ENCODE data around the gene CNTROB. TPM values are rescaled to one million over a fixed set of nuclear protein-coding genes. Genes with fewer than 3 reads are reported as not detected.

Gene CNTROB
- total RNA-seq, 2 donors from 2014 or later: 23.9 to 40.6 TPM

DNA sequence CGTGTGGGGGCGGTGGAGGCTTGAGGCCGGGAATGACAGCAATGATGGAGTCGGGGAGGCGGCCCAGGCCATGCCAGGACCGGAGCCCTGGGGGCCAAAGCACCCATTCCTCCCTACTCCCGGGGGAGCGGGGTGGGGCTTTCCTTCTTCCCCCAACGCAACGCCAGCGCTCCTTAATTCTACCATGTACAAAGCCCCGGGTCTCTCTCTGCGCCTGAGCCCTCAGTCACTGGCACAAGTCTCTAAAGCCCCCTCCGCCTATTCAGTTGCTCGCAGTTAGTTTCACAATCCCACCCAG, 15.7 kb upstream of the CNTROB start:
- H3K9ac ChIP-seq (ENCODE audit: low read depth in 2 of 2, low read length in 2 of 2): peak overlapping the region; percentile 68 to 81
- no peaks in the 10 kb centered on the region for H3K36me3 ChIP-seq
- peaks cover 9% of the 10 kb centered on the region for H3K4me1 ChIP-seq
- no peaks in the 10 kb centered on the region for H3K27me3 ChIP-seq
- H3K4me3 ChIP-seq: peak overlapping the region; percentile 67
- TF ChIP-seq, protein P1, sequence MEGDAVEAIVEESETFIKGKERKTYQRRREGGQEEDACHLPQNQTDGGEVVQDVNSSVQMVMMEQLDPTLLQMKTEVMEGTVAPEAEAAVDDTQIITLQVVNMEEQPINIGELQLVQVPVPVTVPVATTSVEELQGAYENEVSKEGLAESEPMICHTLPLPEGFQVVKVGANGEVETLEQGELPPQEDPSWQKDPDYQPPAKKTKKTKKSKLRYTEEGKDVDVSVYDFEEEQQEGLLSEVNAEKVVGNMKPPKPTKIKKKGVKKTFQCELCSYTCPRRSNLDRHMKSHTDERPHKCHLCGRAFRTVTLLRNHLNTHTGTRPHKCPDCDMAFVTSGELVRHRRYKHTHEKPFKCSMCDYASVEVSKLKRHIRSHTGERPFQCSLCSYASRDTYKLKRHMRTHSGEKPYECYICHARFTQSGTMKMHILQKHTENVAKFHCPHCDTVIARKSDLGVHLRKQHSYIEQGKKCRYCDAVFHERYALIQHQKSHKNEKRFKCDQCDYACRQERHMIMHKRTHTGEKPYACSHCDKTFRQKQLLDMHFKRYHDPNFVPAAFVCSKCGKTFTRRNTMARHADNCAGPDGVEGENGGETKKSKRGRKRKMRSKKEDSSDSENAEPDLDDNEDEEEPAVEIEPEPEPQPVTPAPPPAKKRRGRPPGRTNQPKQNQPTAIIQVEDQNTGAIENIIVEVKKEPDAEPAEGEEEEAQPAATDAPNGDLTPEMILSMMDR (IDR thresholded peaks at IDR 0.05): no peak
- H3K27ac ChIP-seq: peak overlapping the region; percentile 97
- DNase-seq: no peak
- intact Hi-C loops (cut with DNase I): no loop called here
- no peaks in the 10 kb centered on the region for H3K9me3 ChIP-seq

DNA sequence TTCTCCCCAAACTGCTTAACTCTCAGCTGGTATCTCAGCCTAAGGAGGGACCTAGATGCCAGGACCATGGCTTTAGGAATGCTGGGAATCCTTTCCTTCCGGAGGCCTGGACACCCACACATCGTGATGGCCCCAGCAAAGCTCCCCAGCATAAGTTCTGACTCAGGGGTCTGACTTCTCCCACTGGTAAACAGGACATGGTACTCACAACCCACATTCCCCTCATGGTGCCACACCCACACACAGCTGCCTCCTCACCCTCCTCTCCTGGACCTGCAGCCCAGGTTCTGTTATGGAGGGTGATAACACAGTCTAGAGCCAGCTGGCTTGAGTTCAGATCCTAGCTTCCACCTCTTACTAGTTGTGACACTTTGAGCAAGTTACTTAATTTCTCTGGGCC, 15.2 kb upstream of the CNTROB start:
- peak overlapping the region; percentile 67 for H3K4me3 ChIP-seq

DNA sequence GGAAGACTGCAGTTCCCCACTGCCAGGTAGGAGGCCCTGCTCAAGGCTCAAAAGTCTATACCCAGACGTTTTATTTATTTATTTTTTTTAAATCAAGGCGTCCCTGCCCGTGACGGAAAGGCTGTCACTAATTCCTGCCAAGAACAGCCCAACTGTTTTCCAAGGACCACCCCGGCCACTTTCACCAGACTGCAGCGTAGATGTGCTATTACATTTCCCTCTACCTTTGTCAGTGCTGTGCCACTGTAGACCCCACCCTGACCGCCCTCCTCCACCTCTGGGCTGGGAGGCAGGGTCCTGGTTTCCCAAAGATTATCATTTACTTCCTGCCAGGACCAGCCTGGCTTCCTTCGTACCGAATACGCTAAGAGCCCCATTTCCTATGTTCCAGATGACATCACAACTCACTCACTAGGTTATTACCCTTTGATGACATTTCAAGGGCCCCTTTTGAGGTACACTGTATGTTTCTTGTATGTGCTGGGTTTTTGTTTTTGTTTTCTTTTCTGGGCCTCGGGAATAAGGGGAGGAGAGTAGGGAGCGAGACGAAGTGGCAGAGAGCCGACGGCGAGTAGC, 9.6 kb upstream of the CNTROB start:
- H3K9ac ChIP-seq (ENCODE audit: low read depth in 2 of 2, low read length in 2 of 2): peak overlapping the region; percentile 70 to 76
- no peaks in the 10 kb centered on the region for H3K9me3 ChIP-seq
- no peak for DNase-seq
- intact Hi-C loops (cut with DNase I): no loop called here
- no peaks in the 10 kb centered on the region for H3K36me3 ChIP-seq
- peak overlapping the region; percentile 31 for H3K4me3 ChIP-seq
- TF ChIP-seq, protein P1 (IDR thresholded peaks at IDR 0.05): no peak
- no peaks in the 10 kb centered on the region for H3K4me1 ChIP-seq
- no peaks in the 10 kb centered on the region for H3K27me3 ChIP-seq
- peak overlapping the region; percentile 29 for H3K27ac ChIP-seq

More for the DNA sequence above, 15.2 kb upstream of the CNTROB start:
- Histone ChIP-seq H3K27me3 (no peaks in the 10 kb centered on the region), H3K9me3 (no peaks in the 10 kb centered on the region), H3K9ac (ENCODE audit: low read depth in 2 of 2, low read length in 2 of 2) (no peak overlapping the region), H3K4me1 (peaks cover 9% of the 10 kb centered on the region), H3K27ac (peak overlapping the region; percentile 97), H3K36me3 (no peaks in the 10 kb centered on the region)
- TF ChIP-seq, protein P1 (IDR thresholded peaks at IDR 0.05): no peak
- intact Hi-C loops (cut with DNase I): no loop called here
- no peak for DNase-seq

DNA sequence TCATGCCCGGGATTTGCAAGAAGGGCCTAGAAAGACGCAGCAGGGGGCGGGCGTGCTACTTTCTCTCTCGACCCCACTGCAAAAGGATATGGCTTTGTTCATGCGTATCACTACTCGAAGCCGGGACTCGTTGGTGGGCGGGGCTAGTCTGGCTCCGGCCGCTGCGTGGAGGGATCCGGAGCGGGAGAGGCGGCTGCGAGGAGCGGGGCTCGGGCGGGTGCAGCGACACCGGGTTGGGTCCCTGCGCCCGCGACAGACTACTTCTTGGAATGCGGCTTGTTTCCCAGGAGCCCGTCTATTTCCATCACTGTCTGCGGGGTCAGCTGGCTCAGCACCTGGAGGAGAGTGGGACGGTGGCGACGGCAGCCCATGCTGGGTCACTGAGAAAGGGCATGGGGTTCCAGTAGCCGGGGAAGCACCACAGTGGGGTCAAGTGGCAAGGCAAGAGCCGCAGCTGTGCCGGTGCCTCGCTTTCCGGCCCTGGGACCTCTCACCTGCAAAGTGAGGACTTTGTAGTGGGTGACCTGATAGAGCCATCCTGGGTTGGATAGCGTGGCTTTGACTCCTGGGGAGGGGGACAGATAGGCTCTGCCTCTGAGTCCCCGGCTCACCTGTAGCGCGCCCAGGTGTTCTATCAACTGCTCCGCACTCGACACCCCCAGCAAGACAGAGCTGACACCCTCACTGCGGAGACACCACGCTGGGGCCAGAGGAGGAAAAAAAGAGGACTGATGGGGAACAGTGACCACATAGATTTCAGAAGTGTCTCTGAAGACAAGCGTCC, 9.0 kb upstream of the CNTROB start:
- peak overlapping the region; percentile 70 to 76 for H3K9ac ChIP-seq (ENCODE audit: low read depth in 2 of 2, low read length in 2 of 2)
- H3K4me1 ChIP-seq: no peaks in the 10 kb centered on the region
- H3K36me3 ChIP-seq: no peaks in the 10 kb centered on the region
- intact Hi-C loops (cut with DNase I): no loop called here
- H3K27ac ChIP-seq: peak overlapping the region; percentile 29
- no peaks in the 10 kb centered on the region for H3K27me3 ChIP-seq
- peak; percentile 88 for DNase-seq
- TF ChIP-seq, protein P1 (IDR thresholded peaks at IDR 0.05): no peak
- H3K4me3 ChIP-seq: peak overlapping the region; percentile 31
- no peaks in the 10 kb centered on the region for H3K9me3 ChIP-seq

DNA sequence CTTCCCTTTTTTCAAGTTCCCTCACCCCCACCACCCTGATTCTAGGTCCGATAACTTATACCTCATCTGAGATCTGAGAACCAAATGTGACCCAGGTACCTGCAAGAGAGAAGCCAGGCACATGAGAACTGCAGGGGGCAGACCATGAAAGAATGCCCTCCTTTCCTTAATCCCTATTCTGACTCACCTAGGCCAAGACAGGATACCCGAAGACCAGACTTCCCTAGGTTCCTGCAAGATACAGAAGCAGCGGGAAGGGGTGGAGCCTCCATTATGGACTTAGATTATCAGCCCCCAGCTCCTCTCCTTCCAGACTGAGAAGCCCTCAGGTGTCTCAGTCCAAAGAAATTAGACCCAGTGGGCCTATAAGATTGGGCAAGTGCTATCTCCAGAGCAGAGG, 4.4 kb upstream of the CNTROB start:
- Histone ChIP-seq H3K27me3 (no peaks in the 10 kb centered on the region), H3K9me3 (no peaks in the 10 kb centered on the region), H3K36me3 (no peaks in the 10 kb centered on the region), H3K4me1 (no peaks in the 10 kb centered on the region), H3K4me3 (no peak overlapping the region), H3K27ac (no peak overlapping the region), H3K9ac (ENCODE audit: low read depth in 2 of 2, low read length in 2 of 2) (no peak overlapping the region)
- no peak for DNase-seq
- intact Hi-C loops (cut with DNase I): no loop called here
- TF ChIP-seq, protein P1 (IDR thresholded peaks at IDR 0.05): no peak

Data from colonic mucosa (tissue), 4 donors.